Measurements from ENCODE around the gene POC1B. TPM values are rescaled to one million over a fixed set of nuclear protein-coding genes. Genes with fewer than 3 reads are reported as not detected.

The POC1B gene
- 15.3 and 15.8 TPM in 2 replicates for total RNA-seq (ENCODE audit: low replicate concordance)
- long read RNA-seq, partial matches to known transcripts: 4 of 18 reads
- long read RNA-seq, other reads (novel, unspliced or antisense): 8 of 18 reads

DNA sequence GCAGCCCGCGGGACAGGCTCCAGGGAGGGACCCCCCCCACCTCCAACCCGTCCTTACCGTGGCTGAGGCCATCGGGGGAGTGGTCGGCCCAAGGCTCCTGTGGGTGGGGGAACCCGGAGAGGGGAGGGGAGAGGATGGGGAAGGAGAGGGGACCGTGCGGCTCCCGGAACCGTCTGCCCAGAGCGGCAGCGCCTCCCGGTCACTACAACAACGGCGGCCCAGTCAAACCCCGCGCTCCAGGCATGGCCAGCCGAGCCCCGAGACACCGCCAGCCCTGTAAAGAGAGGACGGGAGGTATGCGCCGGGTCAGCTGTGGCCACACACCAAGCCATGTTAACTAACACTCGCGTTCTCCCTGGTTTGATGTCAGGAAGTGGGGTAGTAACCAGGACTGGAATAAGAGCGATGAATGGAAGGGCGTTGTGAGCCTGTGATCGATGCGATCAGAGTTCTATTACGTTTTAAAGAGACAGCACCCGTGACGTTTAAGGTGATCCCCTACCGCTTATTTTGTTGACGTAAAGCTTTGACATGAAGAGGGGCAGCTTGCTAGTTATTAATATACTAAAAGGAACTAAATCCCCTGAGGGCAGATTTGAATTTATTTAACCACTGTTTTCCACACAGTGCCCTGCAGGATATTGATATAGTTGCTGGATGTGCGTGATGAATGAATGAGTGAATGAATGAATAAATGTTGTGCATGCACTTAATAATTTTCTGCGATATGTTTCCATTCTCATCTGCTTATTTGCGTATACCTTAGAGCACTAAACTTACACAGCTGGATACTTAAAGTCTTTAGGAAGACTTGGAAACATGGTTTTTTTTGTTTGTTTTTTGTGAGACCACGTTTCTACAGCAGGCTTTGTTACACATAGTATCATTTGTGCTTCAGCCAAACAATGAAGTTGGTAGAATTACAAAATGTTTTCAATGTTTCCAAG is at the start of gene POC1B:
Gene POC1B (minus strand): TSS at position 224 of the 947 bp plus-strand sequence. CDS start 152 bp downstream, at position 72.
- H3K27ac Mint-ChIP-seq: peak within 1 kb of the TSS; percentile 88
- no peaks in the 10 kb centered on the region for H3K27me3 Mint-ChIP-seq
- H3K36me3 Mint-ChIP-seq: peaks cover 18% of the 10 kb centered on the region

DNA sequence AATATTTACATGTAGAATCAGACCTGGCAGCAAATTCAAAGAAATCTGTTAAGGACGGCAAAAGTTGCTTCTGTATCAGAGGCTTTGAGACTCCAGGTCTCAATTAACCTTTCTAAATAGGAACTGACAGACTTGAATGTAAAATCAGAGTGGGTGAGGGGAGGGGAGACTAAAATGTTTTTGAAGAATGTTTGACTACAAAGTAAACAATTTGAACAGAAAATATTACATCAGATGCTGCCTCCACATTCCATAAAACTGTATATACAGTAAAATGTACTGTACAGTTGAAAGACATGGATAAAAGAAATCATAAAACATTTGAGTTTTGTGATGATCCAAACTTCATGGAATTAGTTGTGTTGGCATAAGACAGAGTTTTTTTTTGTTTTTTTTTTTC is 49.5 kb upstream of the POC1B start:
- H3K27ac Mint-ChIP-seq: no peak overlapping the region
- TF ChIP-seq, protein P1, sequence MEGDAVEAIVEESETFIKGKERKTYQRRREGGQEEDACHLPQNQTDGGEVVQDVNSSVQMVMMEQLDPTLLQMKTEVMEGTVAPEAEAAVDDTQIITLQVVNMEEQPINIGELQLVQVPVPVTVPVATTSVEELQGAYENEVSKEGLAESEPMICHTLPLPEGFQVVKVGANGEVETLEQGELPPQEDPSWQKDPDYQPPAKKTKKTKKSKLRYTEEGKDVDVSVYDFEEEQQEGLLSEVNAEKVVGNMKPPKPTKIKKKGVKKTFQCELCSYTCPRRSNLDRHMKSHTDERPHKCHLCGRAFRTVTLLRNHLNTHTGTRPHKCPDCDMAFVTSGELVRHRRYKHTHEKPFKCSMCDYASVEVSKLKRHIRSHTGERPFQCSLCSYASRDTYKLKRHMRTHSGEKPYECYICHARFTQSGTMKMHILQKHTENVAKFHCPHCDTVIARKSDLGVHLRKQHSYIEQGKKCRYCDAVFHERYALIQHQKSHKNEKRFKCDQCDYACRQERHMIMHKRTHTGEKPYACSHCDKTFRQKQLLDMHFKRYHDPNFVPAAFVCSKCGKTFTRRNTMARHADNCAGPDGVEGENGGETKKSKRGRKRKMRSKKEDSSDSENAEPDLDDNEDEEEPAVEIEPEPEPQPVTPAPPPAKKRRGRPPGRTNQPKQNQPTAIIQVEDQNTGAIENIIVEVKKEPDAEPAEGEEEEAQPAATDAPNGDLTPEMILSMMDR (conservative IDR thresholded peaks at IDR 0.05): no peak
- H3K27me3 Mint-ChIP-seq: no peaks in the 10 kb centered on the region
- DNase-seq (ENCODE audit: extremely low spot score, unreplicated experiment): no peak
- H3K4me1 Mint-ChIP-seq (ENCODE audit: unreplicated experiment): peaks cover 21% of the 10 kb centered on the region
- H3K36me3 Mint-ChIP-seq: no peaks in the 10 kb centered on the region
- H3K4me3 Mint-ChIP-seq: no peak overlapping the region
- H3K9me3 Mint-ChIP-seq: no peaks in the 10 kb centered on the region

More for the DNA sequence above, at the start of gene POC1B:
- TF ChIP-seq, protein P1 (conservative IDR thresholded peaks at IDR 0.05): no peak
- peak within 1 kb of the TSS; percentile 92 for H3K4me3 Mint-ChIP-seq
- no peaks in the 10 kb centered on the region for H3K9me3 Mint-ChIP-seq
- peak; percentile 83 for DNase-seq (ENCODE audit: extremely low spot score, unreplicated experiment)
- H3K4me1 Mint-ChIP-seq (ENCODE audit: unreplicated experiment): peaks cover 34% of the 10 kb centered on the region

DNA sequence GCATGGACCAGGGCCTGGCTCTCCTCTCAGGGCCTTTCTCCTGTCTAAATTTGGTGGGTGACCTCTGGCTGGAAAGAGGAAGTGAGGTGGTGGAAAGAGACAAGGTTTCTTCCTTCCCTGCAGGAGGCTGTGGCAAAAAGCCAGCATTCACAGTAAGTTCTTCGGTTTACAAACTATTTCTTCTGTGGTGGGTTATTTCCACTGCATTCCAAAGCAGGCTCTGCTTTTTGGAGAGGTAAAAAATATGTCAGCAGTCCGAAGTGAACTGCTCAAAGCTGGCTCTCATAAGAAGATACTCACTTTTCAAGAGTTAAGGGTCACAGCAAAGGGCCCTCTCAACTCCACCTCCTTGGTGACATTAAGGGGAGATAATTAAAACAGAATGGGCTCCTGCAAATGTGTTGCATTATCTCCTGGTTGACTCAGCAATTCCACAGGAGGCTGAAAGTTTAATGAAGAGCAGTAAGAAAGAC is 48.9 kb upstream of the POC1B start:
- no peaks in the 10 kb centered on the region for H3K9me3 Mint-ChIP-seq
- peak overlapping the region; percentile 21 for H3K27ac Mint-ChIP-seq
- H3K4me1 Mint-ChIP-seq (ENCODE audit: unreplicated experiment): peaks cover 21% of the 10 kb centered on the region
- DNase-seq (ENCODE audit: extremely low spot score, unreplicated experiment): no peak
- no peaks in the 10 kb centered on the region for H3K27me3 Mint-ChIP-seq
- no peak overlapping the region for H3K4me3 Mint-ChIP-seq
- TF ChIP-seq, protein P1 (conservative IDR thresholded peaks at IDR 0.05): no peak
- no peaks in the 10 kb centered on the region for H3K36me3 Mint-ChIP-seq

- H3K27ac Mint-ChIP-seq: no peak overlapping the region
- H3K4me3 Mint-ChIP-seq: no peak overlapping the region
These were observed 47.4 kb upstream of the POC1B start for GRCh38 chr12:89573051-89573810.

More at GRCh38 chr12:89573051-89573810, 47.4 kb upstream of the POC1B start:
- H3K27me3 Mint-ChIP-seq: no peaks in the 10 kb centered on the region
- H3K9me3 Mint-ChIP-seq: no peaks in the 10 kb centered on the region
- DNase-seq (ENCODE audit: extremely low spot score, unreplicated experiment): no peak
- TF ChIP-seq, protein P1 (conservative IDR thresholded peaks at IDR 0.05): no peak
- H3K36me3 Mint-ChIP-seq: no peaks in the 10 kb centered on the region
- H3K4me1 Mint-ChIP-seq (ENCODE audit: unreplicated experiment): peaks cover 21% of the 10 kb centered on the region
